Stimulated activated CD8-positive, alpha-beta memory T cell treated with anti-CD3 and anti-CD28 coated beads, Interleukin-12 subunit alpha, Interleukin-12 subunit beta, amount 100 ng/mL, for 4 hours (primary cell): ENCODE measurements around the gene PODNL1.

ENCODE experiments used
- DNase-seq: peaks from one replicate; pipeline ENCODE4 v3.0.0-alpha.2; 2020; ENCODE audit warnings: low read depth

Gene PODNL1

GRCh38 chr19:13890136-13890535 lies 48.1 kb downstream of the PODNL1 start:
- DNase-seq = no peak

DNA sequence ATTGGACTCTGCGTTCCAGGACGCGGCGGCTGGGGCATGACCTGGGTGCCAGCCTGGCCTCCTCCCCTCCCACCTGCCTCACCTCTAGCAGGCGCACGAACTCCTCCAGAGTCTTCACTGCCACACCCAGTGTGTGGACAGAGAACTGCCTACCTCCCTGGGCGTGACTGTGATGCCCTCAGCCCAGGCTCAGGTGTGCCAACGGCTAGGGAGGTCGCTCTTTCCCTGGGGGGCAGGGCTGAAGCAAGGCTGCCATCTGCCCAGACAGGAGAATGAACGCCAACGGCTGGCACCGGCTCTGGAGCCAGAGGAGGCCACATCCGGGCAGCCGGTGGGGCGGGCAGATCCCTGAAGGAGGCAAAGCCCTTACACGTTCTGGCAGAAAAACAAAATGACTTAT lies 49.9 kb downstream of the PODNL1 start:
- no peak for DNase-seq

DNA sequence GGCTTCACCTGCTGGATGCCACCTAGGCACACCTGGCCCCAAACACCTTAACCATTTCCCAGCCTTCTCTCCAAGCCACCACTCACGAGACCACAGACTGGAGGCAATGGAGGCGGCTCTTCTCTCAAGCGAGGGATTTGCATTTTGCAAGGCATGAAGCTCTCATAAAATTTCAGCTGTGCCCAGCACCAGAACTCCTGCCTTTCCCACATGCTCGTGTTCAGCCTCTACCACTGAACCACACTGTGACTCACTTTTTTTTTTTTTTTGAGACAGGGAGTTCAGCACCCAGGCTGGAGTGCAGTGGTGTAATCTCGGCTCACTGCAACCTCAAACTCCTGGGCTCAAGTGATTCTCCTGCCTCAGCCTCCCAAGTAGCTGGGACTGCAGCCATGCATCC lies 50.7 kb downstream of the PODNL1 start:
- no peak for DNase-seq

GRCh38 chr19:13887018-13887436 lies 51.2 kb downstream of the PODNL1 start:
- DNase-seq = no peak

GRCh38 chr19:13885826-13886365 lies 52.3 kb downstream of the PODNL1 start:
- DNase-seq = no peak

DNA sequence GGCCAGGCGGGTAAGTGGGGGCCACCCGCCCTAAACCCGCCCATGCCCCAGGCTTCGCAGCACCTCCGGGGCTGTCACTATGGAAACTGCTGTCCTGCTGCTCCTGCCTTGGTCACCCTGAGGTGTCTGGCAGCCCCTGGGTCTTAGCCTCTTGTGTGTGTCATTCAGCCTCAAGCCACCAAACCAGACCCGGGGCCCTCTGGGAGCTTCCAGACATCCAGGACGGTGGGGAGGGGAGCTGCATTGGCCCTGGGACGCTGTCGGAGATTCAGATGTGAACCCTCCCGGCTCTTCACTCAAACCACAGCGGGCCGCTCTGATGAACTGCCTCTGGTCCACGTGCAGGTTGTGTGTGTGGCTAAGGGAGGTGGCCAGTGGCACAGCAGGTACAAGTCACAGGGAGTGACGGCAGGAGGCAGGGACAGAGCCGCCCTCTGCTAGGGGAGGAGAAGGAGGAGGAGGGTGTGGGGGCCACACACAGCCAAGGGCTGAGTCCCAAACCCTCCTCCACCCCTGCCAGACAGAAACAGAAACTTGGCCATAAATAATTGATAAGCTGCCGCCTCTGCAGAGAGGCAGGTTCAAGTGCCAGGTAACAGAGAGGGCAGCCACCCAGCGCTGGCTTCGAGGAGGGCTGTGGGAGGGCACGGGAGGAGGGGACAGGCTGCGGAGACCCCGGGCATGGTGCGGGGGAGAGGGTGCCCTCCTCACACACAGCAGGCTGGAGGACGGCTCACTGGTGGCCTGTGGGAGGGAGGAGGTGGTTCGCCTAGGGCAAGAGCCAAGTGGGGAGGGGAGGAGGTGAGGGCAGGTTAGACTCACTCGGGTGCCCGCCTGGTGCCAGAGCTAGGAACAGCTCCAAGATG lies 53.3 kb downstream of the PODNL1 start:
- no peak for DNase-seq

DNA sequence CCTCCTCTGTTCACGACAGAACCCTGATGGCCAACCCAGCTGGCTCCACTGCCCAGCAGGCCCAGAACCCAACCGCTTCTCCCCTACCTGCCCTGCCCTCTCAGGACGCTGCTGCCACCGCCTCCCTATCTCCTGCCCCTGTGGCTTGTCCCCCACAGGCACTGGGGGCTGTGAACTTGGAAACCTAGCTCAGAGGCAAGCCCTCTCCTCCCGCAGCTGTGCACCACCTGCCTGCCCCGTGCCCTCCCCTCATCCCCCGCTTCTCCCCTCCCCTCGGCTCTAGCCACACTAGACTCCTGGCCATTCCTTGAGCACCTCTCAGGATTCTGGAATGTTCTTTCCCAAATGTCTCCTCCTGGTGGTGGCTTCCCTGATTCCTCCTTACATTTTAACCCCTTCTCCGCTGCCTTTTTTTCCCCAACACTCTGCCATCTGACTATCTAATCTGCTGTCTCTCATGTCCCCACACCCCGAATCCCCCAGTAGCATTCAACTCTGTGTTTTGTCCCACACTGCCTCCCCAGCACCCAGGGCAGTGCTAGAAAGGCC lies 54.6 kb downstream of the PODNL1 start:
- DNase-seq = no peak

DNA sequence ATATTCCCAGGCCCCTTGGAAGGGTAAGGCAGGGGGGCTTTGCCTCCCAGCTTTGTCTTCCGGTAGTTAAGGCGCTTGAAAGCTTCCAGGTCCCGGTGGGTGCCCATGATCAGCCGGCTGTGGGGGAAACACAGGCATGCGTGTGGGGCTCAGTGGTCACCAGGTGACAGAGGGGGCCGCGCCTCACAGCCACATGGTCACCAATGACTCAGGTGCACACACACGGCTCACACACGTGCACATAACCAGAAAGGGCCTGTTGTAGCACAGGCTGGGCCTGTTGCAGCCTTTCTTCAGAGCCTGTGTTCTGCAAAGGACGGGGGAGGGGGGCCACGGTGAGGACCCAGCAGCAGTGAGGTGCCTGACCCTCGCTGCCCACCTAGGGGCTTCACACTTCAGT lies 55.4 kb downstream of the PODNL1 start:
- no peak for DNase-seq

DNA sequence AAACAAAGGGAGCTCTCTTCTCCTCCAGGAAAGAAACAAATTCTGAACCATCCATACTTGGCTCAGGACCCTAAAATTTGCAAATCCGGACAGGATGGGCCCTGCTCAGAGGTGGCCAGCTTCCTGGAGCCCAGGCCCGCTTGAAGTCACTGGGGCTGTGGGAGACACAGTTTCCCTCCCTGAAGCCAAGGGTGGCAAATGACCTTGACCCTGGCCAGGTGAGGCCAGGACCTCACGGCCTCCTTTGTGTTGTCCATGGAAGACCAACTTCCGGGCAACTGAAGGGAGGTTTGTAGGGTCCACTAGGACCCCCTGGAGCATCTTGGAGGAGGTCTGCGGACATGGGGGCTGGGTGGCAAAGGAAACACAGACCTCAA lies 55.8 kb downstream of the PODNL1 start:
- no peak for DNase-seq

DNA sequence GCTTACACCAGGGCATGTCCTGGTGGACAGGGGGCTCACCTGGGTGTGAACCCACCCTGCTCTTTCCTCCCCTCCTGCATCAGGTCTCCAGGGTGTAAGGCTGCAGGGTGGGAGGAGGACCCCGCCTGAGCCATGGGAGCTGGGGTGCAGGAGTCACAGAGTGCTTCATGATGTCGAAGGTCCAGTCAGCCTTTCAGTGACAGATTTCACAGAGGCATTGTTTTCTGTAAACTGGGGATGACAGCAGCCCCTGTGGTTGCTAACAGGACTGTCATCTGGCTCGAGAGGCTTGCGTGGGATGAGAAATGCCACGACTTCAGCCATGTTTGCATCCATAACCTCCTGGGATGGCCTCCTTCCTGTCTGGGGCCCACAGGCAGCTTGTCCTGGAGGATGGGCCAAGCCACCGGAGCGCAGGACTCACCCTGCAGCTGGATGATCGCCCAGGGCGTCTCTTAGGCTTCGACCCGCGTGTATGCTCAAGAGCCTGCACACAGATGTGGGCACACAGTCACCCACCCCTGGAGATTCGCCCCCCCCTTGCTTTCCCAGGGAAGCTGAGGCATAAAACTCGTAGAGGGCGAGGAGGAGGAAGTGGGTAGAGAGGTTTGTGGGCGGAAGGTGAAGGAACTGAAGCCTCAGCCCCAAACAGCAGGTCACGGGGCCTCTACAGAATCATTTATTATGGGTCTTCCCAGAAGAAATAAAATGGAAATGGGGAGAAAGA lies 56.4 kb downstream of the PODNL1 start:
- no peak for DNase-seq

GRCh38 chr19:13881251-13881691 lies 56.9 kb downstream of the PODNL1 start:
- no peak for DNase-seq
